Smooth muscle cell (in vitro differentiated cells): ENCODE measurements around the gene SOX10. TPM values are rescaled to one million over a fixed set of nuclear protein-coding genes. Genes with fewer than 3 reads are reported as not detected.

ENCODE experiments used
- DNase-seq: peaks from one replicate; lab custom pipeline; 2025; ENCODE audit not compliant: unreplicated experiment; lab: John Stamatoyannopoulos, UW
- H2AFZ ChIP-seq: fragments of 200-600 bp; sonication (generic); 2 replicates; pipeline ENCODE4 v1.6.0; 2016; ENCODE audit warnings: antibody characterized with exemption, low read depth, mild to moderate bottlenecking
- H3F3A ChIP-seq: fragments of 200-600 bp; sonication (generic); 2 replicates; pipeline ENCODE4 v1.6.0; 2017; ENCODE audit warnings: antibody characterized with exemption, low read depth
- H3K27ac ChIP-seq: fragments of 200-600 bp; sonication (generic); 2 replicates; pipeline ENCODE4 v1.5.1; 2016; ENCODE audit warnings: low read depth, mild to moderate bottlenecking
- H3K27me3 ChIP-seq: fragments of 200-600 bp; sonication (generic); 2 replicates; pipeline ENCODE4 v1.6.1; 2016; ENCODE audit warnings: low read depth, mild to moderate bottlenecking
- H3K36me3 ChIP-seq: fragments of 200-600 bp; sonication (generic); 2 replicates; pipeline ENCODE4 v1.5.1; 2016; ENCODE audit warnings: low read depth
- H3K4me1 ChIP-seq: fragments of 200-600 bp; sonication (generic); 2 replicates; pipeline ENCODE4 v1.5.1; 2016; ENCODE audit warnings: low read depth
- H3K4me2 ChIP-seq: fragments of 200-600 bp; sonication (generic); 2 replicates; pipeline ENCODE4 v1.6.0; 2016; ENCODE audit warnings: mild to moderate bottlenecking
- H3K4me3 ChIP-seq: fragments of 200-600 bp; sonication (generic); 2 replicates; pipeline ENCODE4 v1.5.1; 2016; ENCODE audit warnings: mild to moderate bottlenecking
- H3K79me2 ChIP-seq: fragments of 200-600 bp; sonication (generic); 2 replicates; pipeline ENCODE4 v1.6.0; 2016; ENCODE audit warnings: low read depth, mild to moderate bottlenecking
- H3K9ac ChIP-seq: fragments of 200-600 bp; sonication (generic); 2 replicates; pipeline ENCODE4 v1.6.0; 2016; ENCODE audit warnings: low read depth
- H3K9me3 ChIP-seq: fragments of 200-600 bp; sonication (generic); replicated peaks from 2 replicates; pipeline ENCODE4 v1.5.1; 2016; ENCODE audit warnings: low read depth
- H4K20me1 ChIP-seq: fragments of 200-600 bp; sonication (generic); 2 replicates; pipeline ENCODE4 v1.6.0; 2016; ENCODE audit warnings: low read depth
- WGBS: methylation state at CpG from one replicate; pipeline ENCODE4 v1.1.7; 2016; ENCODE audit warnings: low lambda C conversion rate; 5-methylcytosine and 5-hydroxymethylcytosine counted together
- polyA plus RNA-seq: library from polyadenylated mRNA; unstranded; fragments of >200 nt; fragmentation: Nextera tagmentation; extraction: Ambion mirVana; gene quantifications from 2 replicates; pipeline ENCODE4 v1.2.1, GENCODE V29; 2016
- total RNA-seq: library from RNA; depleted of rRNA; stranded (reverse); fragments of >200 nt; gene quantifications from 2 replicates; pipeline ENCODE4 v1.2.3, GENCODE V29; 2014
- TF ChIP-seq, protein P1 (sequence below): fragments of 200-600 bp; sonication (generic); IDR thresholded peaks from 2 replicates; pipeline ENCODE4 v1.5.1; 2017; ENCODE audit warnings: borderline replicate concordance, mild to moderate bottlenecking, antibody characterized with exemption; ENCODE audit not compliant: insufficient read depth, poor library complexity, severe bottlenecking

The SOX10 gene
- total and polyA plus RNA-seq, 2 experiments from 2014 or later = not detected

GRCh38 chr22:37967637-37968451 lies 16.5 kb downstream of the SOX10 start:
- Histone ChIP-seq H3K27me3 (no peaks in the 10 kb centered on the region), H3K9ac (no peak overlapping the region), H4K20me1 (peaks cover 17% of the 10 kb centered on the region), H3K4me3 (no peak overlapping the region), H3K9me3 (no peaks in the 10 kb centered on the region), H3F3A (peaks cover 3% of the 10 kb centered on the region), H3K36me3 (no peaks in the 10 kb centered on the region), H3K4me2 (no peak overlapping the region), H2AFZ (no peak overlapping the region), H3K27ac (no peak overlapping the region), H3K79me2 (no peaks in the 10 kb centered on the region), H3K4me1 (peaks cover 13% of the 10 kb centered on the region)
- no peak for DNase-seq
- TF ChIP-seq, protein P1, sequence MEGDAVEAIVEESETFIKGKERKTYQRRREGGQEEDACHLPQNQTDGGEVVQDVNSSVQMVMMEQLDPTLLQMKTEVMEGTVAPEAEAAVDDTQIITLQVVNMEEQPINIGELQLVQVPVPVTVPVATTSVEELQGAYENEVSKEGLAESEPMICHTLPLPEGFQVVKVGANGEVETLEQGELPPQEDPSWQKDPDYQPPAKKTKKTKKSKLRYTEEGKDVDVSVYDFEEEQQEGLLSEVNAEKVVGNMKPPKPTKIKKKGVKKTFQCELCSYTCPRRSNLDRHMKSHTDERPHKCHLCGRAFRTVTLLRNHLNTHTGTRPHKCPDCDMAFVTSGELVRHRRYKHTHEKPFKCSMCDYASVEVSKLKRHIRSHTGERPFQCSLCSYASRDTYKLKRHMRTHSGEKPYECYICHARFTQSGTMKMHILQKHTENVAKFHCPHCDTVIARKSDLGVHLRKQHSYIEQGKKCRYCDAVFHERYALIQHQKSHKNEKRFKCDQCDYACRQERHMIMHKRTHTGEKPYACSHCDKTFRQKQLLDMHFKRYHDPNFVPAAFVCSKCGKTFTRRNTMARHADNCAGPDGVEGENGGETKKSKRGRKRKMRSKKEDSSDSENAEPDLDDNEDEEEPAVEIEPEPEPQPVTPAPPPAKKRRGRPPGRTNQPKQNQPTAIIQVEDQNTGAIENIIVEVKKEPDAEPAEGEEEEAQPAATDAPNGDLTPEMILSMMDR = no peak
- 92% methylated on average over 14 of the region's 14 CpGs for WGBS

GRCh38 chr22:37967147-37967546 lies 17.2 kb downstream of the SOX10 start:
- Histone ChIP-seq H3K36me3 (no peaks in the 10 kb centered on the region), H3K4me1 (peaks cover 13% of the 10 kb centered on the region), H3K27me3 (no peaks in the 10 kb centered on the region), H4K20me1 (peaks cover 17% of the 10 kb centered on the region), H3K4me3 (no peak overlapping the region), H3K9ac (no peak overlapping the region), H3K9me3 (no peaks in the 10 kb centered on the region), H2AFZ (no peak overlapping the region), H3K27ac (no peak overlapping the region), H3K79me2 (no peaks in the 10 kb centered on the region), H3F3A (peaks cover 3% of the 10 kb centered on the region), H3K4me2 (no peak overlapping the region)
- TF ChIP-seq, protein P1 = no peak
- no peak for DNase-seq
- 65% methylated on average over 1 of the region's 1 CpG for WGBS

DNA sequence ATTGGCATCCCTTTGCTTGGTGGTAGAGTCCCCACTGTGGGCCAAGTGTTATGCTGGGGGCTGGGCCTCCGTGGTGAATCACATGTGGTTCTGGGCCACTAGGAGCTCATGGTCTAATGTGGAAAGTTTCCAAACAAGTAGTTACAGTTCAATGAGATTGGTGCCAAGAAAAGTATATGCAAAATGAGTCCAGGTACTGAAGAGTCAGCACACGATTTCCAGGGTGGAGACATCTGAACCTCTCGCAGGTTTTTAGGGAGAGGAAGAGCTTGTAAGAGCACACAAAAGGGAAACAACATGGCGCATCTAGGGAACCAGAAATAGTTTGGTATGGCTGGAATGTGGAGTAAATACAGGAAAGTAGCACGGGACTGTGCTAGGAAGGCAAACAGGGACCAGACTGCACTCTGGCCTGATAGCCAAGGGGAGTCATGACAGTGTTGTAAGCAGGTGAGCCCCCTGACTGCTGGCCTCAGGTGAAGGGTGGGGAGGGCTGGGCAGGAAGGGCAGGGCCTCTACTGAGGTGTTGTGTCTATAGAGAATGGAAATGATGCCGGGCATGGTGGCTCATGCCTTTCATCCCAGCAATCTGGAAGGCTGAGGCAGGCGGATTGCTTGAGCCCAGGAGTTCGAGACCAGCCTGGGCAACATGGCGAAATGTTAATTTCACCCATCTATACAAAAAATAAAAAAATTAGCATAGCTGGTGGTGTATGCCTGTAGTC lies 18.3 kb downstream of the SOX10 start:
- DNase-seq = no peak
- 88% methylated on average over 9 of the region's 9 CpGs for WGBS
- Histone ChIP-seq H3K4me2 (no peak overlapping the region), H3K27ac (no peak overlapping the region), H3K9ac (no peak overlapping the region), H2AFZ (no peak overlapping the region), H4K20me1 (peaks cover 17% of the 10 kb centered on the region), H3K36me3 (no peaks in the 10 kb centered on the region), H3F3A (peaks cover 3% of the 10 kb centered on the region), H3K9me3 (no peaks in the 10 kb centered on the region), H3K4me1 (peaks cover 13% of the 10 kb centered on the region), H3K27me3 (no peaks in the 10 kb centered on the region), H3K4me3 (no peak overlapping the region), H3K79me2 (no peaks in the 10 kb centered on the region)
- TF ChIP-seq, protein P1 = no peak
